ENCODE measurements around the gene CSRNP3. TPM values are rescaled to one million over a fixed set of nuclear protein-coding genes. Genes with fewer than 3 reads are reported as not detected.

Gene CSRNP3
- total RNA-seq, 1 donor from 2014 or later: 0.26 TPM

DNA sequence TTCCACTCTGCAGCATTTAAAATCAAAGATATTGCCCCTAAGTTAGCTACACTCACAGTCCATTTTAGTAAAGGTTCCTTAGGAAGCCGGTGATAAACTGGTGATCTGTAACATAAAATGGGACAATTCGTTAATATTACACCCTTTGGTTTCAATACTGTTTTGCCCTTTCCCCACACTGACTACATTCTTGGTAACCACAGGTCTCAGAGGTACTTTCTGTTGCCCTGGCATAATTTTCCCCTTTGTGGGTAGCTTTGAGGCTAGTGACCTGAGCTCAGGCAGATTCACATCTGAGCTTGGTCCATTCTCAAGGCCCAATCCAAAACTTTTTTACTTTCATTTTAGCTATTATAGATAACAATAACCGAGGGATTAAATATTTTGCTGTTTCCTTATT lies 32.9 kb upstream of the CSRNP3 start:
- Histone ChIP-seq H3K36me3 (ENCODE audit: control insufficient read depth, insufficient read depth, low read length) (no peaks in the 10 kb centered on the region), H3K27me3 (ENCODE audit: control insufficient read depth, insufficient read depth, low read length) (no peaks in the 10 kb centered on the region), H3K4me3 (ENCODE audit: low read depth, low read length) (no peak overlapping the region)
- TF ChIP-seq, protein P1, sequence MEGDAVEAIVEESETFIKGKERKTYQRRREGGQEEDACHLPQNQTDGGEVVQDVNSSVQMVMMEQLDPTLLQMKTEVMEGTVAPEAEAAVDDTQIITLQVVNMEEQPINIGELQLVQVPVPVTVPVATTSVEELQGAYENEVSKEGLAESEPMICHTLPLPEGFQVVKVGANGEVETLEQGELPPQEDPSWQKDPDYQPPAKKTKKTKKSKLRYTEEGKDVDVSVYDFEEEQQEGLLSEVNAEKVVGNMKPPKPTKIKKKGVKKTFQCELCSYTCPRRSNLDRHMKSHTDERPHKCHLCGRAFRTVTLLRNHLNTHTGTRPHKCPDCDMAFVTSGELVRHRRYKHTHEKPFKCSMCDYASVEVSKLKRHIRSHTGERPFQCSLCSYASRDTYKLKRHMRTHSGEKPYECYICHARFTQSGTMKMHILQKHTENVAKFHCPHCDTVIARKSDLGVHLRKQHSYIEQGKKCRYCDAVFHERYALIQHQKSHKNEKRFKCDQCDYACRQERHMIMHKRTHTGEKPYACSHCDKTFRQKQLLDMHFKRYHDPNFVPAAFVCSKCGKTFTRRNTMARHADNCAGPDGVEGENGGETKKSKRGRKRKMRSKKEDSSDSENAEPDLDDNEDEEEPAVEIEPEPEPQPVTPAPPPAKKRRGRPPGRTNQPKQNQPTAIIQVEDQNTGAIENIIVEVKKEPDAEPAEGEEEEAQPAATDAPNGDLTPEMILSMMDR (IDR thresholded peaks at IDR 0.05; ENCODE audit: insufficient read depth, low read length, severe bottlenecking): no peak
- no peak for DNase-seq (ENCODE audit: low read depth)
- no peak for FAIRE-seq

DNA sequence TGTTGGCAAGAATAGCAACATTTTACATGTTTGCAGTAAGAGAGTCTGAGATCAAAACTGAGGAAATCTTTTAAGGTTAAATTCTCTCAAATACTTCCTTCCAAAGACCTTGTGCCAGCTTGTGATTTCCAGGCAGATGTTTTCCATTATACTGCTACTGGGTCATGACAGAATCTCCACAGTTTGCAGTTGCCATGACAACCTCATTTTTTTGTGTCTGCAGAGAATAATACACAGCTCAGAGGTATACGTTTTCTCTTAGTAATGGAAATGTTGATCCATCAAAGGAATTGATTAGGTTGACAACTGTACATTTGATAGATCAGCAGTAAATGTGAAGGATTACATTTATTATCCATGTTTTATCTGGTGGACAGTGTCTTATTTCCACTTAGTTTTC lies 29.1 kb upstream of the CSRNP3 start:
- FAIRE-seq: no peak
- Histone ChIP-seq H3K4me3 (ENCODE audit: low read depth, low read length) (no peak overlapping the region), H3K27me3 (ENCODE audit: control insufficient read depth, insufficient read depth, low read length) (no peaks in the 10 kb centered on the region), H3K36me3 (ENCODE audit: control insufficient read depth, insufficient read depth, low read length) (no peaks in the 10 kb centered on the region)
- TF ChIP-seq, protein P1 (IDR thresholded peaks at IDR 0.05; ENCODE audit: insufficient read depth, low read length, severe bottlenecking): no peak
- no peak for DNase-seq (ENCODE audit: low read depth)

DNA sequence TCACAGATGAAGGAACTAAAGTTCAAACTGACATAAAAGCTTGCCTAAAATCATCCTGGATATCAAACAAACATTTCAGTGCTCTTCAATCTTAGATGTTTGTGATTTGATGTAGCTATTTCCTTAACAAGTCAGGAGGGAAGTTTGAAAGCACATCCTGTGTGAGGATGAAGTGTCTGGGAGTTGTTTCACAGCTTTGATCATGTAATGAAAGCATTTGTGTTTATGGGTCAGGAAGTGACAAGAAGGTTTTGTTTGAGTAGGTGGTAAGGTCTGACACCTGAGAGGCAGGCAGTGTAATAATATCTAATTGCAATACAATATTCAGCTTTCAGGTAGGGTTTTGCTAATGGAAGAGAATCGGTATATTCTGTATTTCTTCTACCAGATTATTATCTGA lies 26.0 kb upstream of the CSRNP3 start:
- Histone ChIP-seq H3K27me3 (ENCODE audit: control insufficient read depth, insufficient read depth, low read length) (no peaks in the 10 kb centered on the region), H3K36me3 (ENCODE audit: control insufficient read depth, insufficient read depth, low read length) (no peaks in the 10 kb centered on the region), H3K4me3 (ENCODE audit: low read depth, low read length) (no peak overlapping the region)
- FAIRE-seq: no peak
- TF ChIP-seq, protein P1 (IDR thresholded peaks at IDR 0.05; ENCODE audit: insufficient read depth, low read length, severe bottlenecking): no peak
- no peak for DNase-seq (ENCODE audit: low read depth)

DNA sequence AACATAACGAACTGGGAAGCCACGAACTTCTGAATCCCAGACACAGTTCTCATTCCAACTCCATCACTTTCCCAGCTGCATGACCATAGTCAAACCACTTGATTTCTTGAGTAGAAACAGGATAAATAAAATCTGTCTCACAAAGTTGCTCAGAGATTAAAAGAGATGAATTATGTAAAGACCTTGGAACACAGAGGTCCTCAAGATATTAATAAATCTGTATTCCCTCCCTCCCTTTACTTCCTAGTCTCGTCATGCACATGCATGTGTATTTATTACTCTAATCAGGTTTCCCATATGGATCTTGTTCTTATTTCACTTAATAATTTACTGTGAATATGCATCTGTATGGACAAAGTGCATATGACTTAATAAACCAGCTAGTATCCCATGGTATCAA lies 21.1 kb upstream of the CSRNP3 start:
- FAIRE-seq: no peak
- Histone ChIP-seq H3K36me3 (ENCODE audit: control insufficient read depth, insufficient read depth, low read length) (no peaks in the 10 kb centered on the region), H3K27me3 (ENCODE audit: control insufficient read depth, insufficient read depth, low read length) (no peaks in the 10 kb centered on the region)

DNA sequence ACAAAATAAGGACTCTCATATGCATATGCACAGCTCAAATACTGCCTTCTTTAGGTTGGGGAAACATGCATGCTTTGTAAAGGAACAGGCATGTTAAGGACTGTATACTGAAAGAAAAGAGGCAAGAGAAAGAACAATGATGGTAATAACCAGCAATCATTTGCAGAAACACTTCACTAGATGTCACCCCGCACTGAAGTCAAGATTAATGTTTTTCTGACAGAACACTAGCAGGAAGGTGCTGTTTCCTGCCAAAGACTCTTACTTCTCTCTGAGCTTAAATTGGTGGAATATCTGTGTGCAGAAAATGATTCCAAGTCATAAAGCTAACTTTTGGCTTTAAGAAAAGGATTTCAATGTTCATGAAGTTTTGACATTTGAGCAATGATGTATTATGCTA lies 19.3 kb upstream of the CSRNP3 start:
- TF ChIP-seq, protein P1 (IDR thresholded peaks at IDR 0.05; ENCODE audit: insufficient read depth, low read length, severe bottlenecking): no peak
- FAIRE-seq (no peak), DNase-seq (ENCODE audit: low read depth) (no peak)
- H3K27me3 ChIP-seq (ENCODE audit: control insufficient read depth, insufficient read depth, low read length): no peaks in the 10 kb centered on the region
- H3K36me3 ChIP-seq (ENCODE audit: control insufficient read depth, insufficient read depth, low read length): no peaks in the 10 kb centered on the region
- H3K4me3 ChIP-seq (ENCODE audit: low read depth, low read length): no peak overlapping the region

More for the DNA sequence above, 21.1 kb upstream of the CSRNP3 start:
- TF ChIP-seq, protein P1 (IDR thresholded peaks at IDR 0.05; ENCODE audit: insufficient read depth, low read length, severe bottlenecking): no peak
- DNase-seq (ENCODE audit: low read depth): no peak
- H3K4me3 ChIP-seq (ENCODE audit: low read depth, low read length): no peak overlapping the region

DNA sequence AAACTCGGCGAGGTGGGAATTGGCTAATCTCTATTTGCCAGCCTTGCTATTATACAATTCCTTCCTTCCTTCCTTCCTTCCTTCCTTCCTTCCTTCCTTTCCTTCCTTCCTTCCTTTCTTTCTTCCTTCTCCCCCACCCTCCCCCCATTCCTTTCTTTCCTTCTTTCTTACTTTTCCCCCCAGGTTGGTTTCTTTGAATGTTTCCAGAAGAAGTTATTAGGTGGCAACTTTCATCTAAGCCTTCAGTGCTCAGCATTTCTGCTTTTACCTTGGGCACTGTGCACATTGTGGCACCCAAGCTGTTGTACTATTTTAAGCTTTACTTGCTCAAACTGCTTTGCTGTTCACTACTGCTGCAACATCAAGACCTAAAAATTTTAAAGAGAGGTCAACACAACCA lies 17.2 kb upstream of the CSRNP3 start:
- no peak for DNase-seq (ENCODE audit: low read depth)
- H3K4me3 ChIP-seq (ENCODE audit: low read depth, low read length): no peak overlapping the region
- TF ChIP-seq, protein P1 (IDR thresholded peaks at IDR 0.05; ENCODE audit: insufficient read depth, low read length, severe bottlenecking): no peak
- no peaks in the 10 kb centered on the region for H3K27me3 ChIP-seq (ENCODE audit: control insufficient read depth, insufficient read depth, low read length)
- H3K36me3 ChIP-seq (ENCODE audit: control insufficient read depth, insufficient read depth, low read length): no peaks in the 10 kb centered on the region
- no peak for FAIRE-seq

All from bronchial epithelial cell (primary cell).